ENCODE results near the gene GAGE12E.
"Not testable (repeated sequence)": the region's sequence is repeated elsewhere in the genome, so short reads cannot be mapped to it uniquely, and the experiment has no call there.

The GAGE12E gene

DNA sequence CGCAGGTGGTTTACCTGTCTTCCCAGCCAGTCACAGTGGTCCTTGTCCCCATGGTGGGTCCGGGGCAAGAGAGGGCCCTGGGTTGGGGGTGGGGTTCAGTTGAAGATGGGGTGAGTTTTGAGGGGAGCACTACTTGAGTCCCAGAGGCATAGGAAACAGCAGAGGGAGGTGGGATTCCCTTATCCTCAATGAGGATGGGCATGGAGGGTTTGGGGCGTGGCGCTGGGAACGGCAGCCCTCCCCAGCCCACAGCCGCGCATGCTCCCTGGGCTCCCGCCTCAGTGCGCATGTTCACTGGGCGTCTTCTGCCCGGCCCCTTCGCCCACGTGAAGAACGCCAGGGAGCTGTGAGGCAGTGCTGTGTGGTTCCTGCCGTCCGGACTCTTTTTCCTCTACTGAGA is at the start of gene GAGE12E:
TSS of gene GAGE12E (plus strand) at position 301 of the 400 bp plus-strand sequence. CDS start 1,155 bp downstream, outside the sequence.
- DNase-seq (ENCODE audit: low read depth in 2 of 2), result not testable (repeated sequence)

GRCh38 chrX:49531877-49532276 is 19.2 kb upstream of the GAGE12E start, which contains the start of gene GAGE12C:
Gene GAGE12C, plus strand, starts transcription at chrX:49532177. Its CDS starts 1,155 bp downstream, at chrX:49533332.
- not testable (repeated sequence) for DNase-seq (ENCODE audit: low read depth in 2 of 2)

DNA sequence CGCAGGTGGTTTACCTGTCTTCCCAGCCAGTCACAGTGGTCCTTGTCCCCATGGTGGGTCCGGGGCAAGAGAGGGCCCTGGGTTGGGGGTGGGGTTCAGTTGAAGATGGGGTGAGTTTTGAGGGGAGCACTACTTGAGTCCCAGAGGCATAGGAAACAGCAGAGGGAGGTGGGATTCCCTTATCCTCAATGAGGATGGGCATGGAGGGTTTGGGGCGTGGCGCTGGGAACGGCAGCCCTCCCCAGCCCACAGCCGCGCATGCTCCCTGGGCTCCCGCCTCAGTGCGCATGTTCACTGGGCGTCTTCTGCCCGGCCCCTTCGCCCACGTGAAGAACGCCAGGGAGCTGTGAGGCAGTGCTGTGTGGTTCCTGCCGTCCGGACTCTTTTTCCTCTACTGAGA is 9.7 kb upstream of the GAGE12E start, which contains the start of gene GAGE12D:
TSS of gene GAGE12D (plus strand) at position 301 of the 400 bp plus-strand sequence. CDS start 1,155 bp downstream, outside the sequence.
- not testable (repeated sequence) for DNase-seq (ENCODE audit: low read depth in 2 of 2)

- not testable (repeated sequence) for DNase-seq (ENCODE audit: low read depth in 2 of 2)
Observed at GRCh38 chrX:49560542-49560941, 9.5 kb downstream of the GAGE12E start, which contains the start of gene GAGE12F. Gene GAGE12F, plus strand, starts transcription at chrX:49560842. Its CDS starts 1,155 bp downstream, at chrX:49561997.

DNA sequence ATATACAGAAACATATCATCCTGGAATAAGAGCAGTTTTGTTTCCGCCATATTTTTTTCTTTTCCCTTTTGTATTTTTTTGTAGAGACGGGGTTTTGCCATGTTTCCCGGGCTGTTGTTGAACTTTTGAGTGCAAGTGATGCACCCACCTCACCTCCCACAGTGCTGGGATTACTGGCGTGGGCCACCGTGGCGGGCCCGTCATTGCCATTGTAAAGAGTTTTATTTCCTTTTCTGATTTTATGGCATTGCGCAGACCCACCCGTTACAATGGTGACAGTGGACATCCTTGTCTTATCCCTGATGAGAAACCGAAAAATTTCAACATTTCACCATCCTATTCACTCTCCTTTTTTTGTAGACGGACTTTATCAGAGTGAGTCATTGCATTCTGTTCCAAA is 17.6 kb downstream of the GAGE12E start:
- DNase-seq (ENCODE audit: low read depth in 2 of 2), result not testable (repeated sequence)

GRCh38 chrX:49569152-49569551 is 18.1 kb downstream of the GAGE12E start:
- not testable (repeated sequence) for DNase-seq (ENCODE audit: low read depth in 2 of 2)

DNA sequence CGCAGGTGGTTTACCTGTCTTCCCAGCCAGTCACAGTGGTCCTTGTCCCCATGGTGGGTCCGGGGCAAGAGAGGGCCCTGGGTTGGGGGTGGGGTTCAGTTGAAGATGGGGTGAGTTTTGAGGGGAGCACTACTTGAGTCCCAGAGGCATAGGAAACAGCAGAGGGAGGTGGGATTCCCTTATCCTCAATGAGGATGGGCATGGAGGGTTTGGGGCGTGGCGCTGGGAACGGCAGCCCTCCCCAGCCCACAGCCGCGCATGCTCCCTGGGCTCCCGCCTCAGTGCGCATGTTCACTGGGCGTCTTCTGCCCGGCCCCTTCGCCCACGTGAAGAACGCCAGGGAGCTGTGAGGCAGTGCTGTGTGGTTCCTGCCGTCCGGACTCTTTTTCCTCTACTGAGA is 19.0 kb downstream of the GAGE12E start, which contains the start of gene GAGE12G:
TSS of gene GAGE12G (plus strand) at position 301 of the 400 bp plus-strand sequence. CDS start 1,155 bp downstream, outside the sequence.
- not testable (repeated sequence) for DNase-seq (ENCODE audit: low read depth in 2 of 2)

DNA sequence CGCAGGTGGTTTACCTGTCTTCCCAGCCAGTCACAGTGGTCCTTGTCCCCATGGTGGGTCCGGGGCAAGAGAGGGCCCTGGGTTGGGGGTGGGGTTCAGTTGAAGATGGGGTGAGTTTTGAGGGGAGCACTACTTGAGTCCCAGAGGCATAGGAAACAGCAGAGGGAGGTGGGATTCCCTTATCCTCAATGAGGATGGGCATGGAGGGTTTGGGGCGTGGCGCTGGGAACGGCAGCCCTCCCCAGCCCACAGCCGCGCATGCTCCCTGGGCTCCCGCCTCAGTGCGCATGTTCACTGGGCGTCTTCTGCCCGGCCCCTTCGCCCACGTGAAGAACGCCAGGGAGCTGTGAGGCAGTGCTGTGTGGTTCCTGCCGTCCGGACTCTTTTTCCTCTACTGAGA is 28.6 kb downstream of the GAGE12E start, which contains the start of gene GAGE12H:
TSS of gene GAGE12H (plus strand) at position 301 of the 400 bp plus-strand sequence. CDS start 1,155 bp downstream, outside the sequence.
- not testable (repeated sequence) for DNase-seq (ENCODE audit: low read depth in 2 of 2)

DNA sequence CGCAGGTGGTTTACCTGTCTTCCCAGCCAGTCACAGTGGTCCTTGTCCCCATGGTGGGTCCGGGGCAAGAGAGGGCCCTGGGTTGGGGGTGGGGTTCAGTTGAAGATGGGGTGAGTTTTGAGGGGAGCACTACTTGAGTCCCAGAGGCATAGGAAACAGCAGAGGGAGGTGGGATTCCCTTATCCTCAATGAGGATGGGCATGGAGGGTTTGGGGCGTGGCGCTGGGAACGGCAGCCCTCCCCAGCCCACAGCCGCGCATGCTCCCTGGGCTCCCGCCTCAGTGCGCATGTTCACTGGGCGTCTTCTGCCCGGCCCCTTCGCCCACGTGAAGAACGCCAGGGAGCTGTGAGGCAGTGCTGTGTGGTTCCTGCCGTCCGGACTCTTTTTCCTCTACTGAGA is 38.1 kb downstream of the GAGE12E start, which contains the start of gene GAGE2A:
TSS of gene GAGE2A (plus strand) at position 301 of the 400 bp plus-strand sequence. CDS start 1,155 bp downstream, outside the sequence.
- DNase-seq (ENCODE audit: low read depth in 2 of 2), result not testable (repeated sequence)

GRCh38 chrX:49589769-49590478 is 38.8 kb downstream of the GAGE12E start:
- not testable (repeated sequence) for DNase-seq (ENCODE audit: low read depth in 2 of 2)

- DNase-seq (ENCODE audit: low read depth in 2 of 2), result not testable (repeated sequence)
Observed at GRCh38 chrX:49590488-49590887, 39.4 kb downstream of the GAGE12E start.

DNA sequence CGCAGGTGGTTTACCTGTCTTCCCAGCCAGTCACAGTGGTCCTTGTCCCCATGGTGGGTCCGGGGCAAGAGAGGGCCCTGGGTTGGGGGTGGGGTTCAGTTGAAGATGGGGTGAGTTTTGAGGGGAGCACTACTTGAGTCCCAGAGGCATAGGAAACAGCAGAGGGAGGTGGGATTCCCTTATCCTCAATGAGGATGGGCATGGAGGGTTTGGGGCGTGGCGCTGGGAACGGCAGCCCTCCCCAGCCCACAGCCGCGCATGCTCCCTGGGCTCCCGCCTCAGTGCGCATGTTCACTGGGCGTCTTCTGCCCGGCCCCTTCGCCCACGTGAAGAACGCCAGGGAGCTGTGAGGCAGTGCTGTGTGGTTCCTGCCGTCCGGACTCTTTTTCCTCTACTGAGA is 47.6 kb downstream of the GAGE12E start, which contains the start of gene GAGE1:
TSS of gene GAGE1 (plus strand) at position 301 of the 400 bp plus-strand sequence. CDS start 1,155 bp downstream, outside the sequence.
- not testable (repeated sequence) for DNase-seq (ENCODE audit: low read depth in 2 of 2)
